Esophagus squamous epithelium (tissue), 5 donors: ENCODE data around the gene KCNH3. TPM values are rescaled to one million over a fixed set of nuclear protein-coding genes. Genes with fewer than 3 reads are reported as not detected.

Experiments used
- DNase-seq: peaks from one replicate; lab custom pipeline; 2025; lab: John Stamatoyannopoulos, UW
- H3K27ac ChIP-seq, 4 donors: fragments of 200-600 bp; sonication (generic); one replicate each; pipeline ENCODE4 v1.5.1; 2016 to 2019; ENCODE audit warnings: mild to moderate bottlenecking in 1 of 4
- H3K27me3 ChIP-seq, 4 donors: fragments of 200-600 bp; sonication (generic); 1 replicate in 3 of 4; 2 replicates in 1 of 4; pipeline versions ENCODE4 v1.5.1 to v1.6.0; 2017 to 2021; ENCODE audit warnings: antibody characterized with exemption in 1 of 4
- H3K36me3 ChIP-seq, 3 donors: fragments of 200-600 bp; sonication (generic); one replicate each; pipeline ENCODE4 v1.5.1; 2016 to 2019
- H3K4me1 ChIP-seq, 3 donors: fragments of 200-600 bp; sonication (generic); one replicate each; pipeline ENCODE4 v1.5.1; 2017 to 2019
- H3K4me3 ChIP-seq, 4 donors: fragments of 200-600 bp; sonication (generic); 1 replicate in 3 of 4; 2 replicates in 1 of 4; pipeline ENCODE4 v1.5.1; 2016 to 2019; ENCODE audit warnings: mild to moderate bottlenecking in 2 of 4, moderate library complexity in 1 of 4
- H3K9me3 ChIP-seq, 3 donors: fragments of 200-600 bp; sonication (generic); one replicate each; pipeline ENCODE4 v1.5.1; 2016 to 2019
- CTCF ChIP-seq, 6 experiments: fragments of 450-650 bp in 4 of 6; fragments of 200-600 bp in 2 of 6; sonication (generic) in 2 of 6; IDR thresholded peaks; one replicate each; pipeline ENCODE4 v1.5.1; 2016 to 2019; ENCODE audit warnings: antibody characterized with exemption in 6 of 6, mild to moderate bottlenecking in 4 of 6, moderate library complexity in 4 of 6
- POLR2A ChIP-seq, 4 donors: fragments of 450-650 bp; IDR thresholded peaks; one replicate each; pipeline ENCODE4 v1.6.1; 2017; ENCODE audit warnings: antibody characterized with exemption in 4 of 4, mild to moderate bottlenecking in 4 of 4, moderate library complexity in 3 of 4
- WGBS, 2 donors: methylation state at CpG; one replicate each; pipeline ENCODE4 v1.1.5; 2018; 5-methylcytosine and 5-hydroxymethylcytosine counted together
- intact Hi-C: fragments of 100-400 bp; cut with DNase I; formaldehyde crosslinking; loops from one replicate; pipeline ENCODE4 v1.15.0; 2022
- total RNA-seq, 4 donors: library from RNA; depleted of rRNA; stranded (reverse); fragments of >200 nt; gene quantifications; one replicate each; pipeline ENCODE4 v1.1.0, GENCODE V29; 2016
- donor health status: DM: yes; HTN: yes; CAD: no.

The KCNH3 gene
- total RNA-seq, 4 donors from 2014 or later = 0.38 TPM; not detected in 3

GRCh38 chr12:49545815-49546214 lies 7.0 kb downstream of the KCNH3 start:
- H3K27me3 ChIP-seq = peaks cover 0 to 87% (median 15%) of the 10 kb centered on the region in 4 donors

GRCh38 chr12:49546481-49546880 lies 7.7 kb downstream of the KCNH3 start:
- Histone ChIP-seq H3K27ac (no peak overlapping the region), H3K4me3 (no peak overlapping the region), H3K4me1 (peaks cover 12 to 18% (median 15%) of the 10 kb centered on the region in 3 donors), H3K36me3 (no peaks in the 10 kb centered on the region), H3K9me3 (no peaks in the 10 kb centered on the region), H3K27me3 (peaks cover 0 to 86% (median 15%) of the 10 kb centered on the region in 4 donors)
- intact Hi-C loops = no loop called here
- DNase-seq = no peak
- WGBS, 2 donors = no CpG with 5 or more reads among the region's 3 CpGs
- TF ChIP-seq CTCF (IDR thresholded peaks at IDR 0.05) = no peak
- no peak for TF ChIP-seq POLR2A (IDR thresholded peaks at IDR 0.05)

More at GRCh38 chr12:49545815-49546214, 7.0 kb downstream of the KCNH3 start:
- Histone ChIP-seq H3K9me3 (no peaks in the 10 kb centered on the region), H3K36me3 (no peaks in the 10 kb centered on the region), H3K4me3 (no peak overlapping the region), H3K4me1 (peaks cover 12 to 18% (median 15%) of the 10 kb centered on the region in 3 donors), H3K27ac (no peak overlapping the region)
- DNase-seq = no peak
- 76 to 83% methylated on average over 3 to 4 of the region's 4 CpGs for WGBS, 2 donors
- intact Hi-C loops = no loop called here
- TF ChIP-seq CTCF (IDR thresholded peaks at IDR 0.05) = no peak
- no peak for TF ChIP-seq POLR2A (IDR thresholded peaks at IDR 0.05)

- peaks cover 15 to 25% (median 18%) of the 10 kb centered on the region in 3 donors for H3K4me1 ChIP-seq
- DNase-seq = no peak
- no peak overlapping the region for H3K27ac ChIP-seq
- no peaks in the 10 kb centered on the region for H3K36me3 ChIP-seq
- WGBS, 2 donors = 62 to 65% methylated on average over 6 to 7 of the region's 7 CpGs
- intact Hi-C loops = no loop called here
- peaks cover 0 to 86% (median 15%) of the 10 kb centered on the region in 4 donors for H3K27me3 ChIP-seq
- TF ChIP-seq CTCF (IDR thresholded peaks at IDR 0.05) = no peak
- TF ChIP-seq POLR2A (IDR thresholded peaks at IDR 0.05) = no peak
- no peaks in the 10 kb centered on the region for H3K9me3 ChIP-seq
- no peak overlapping the region for H3K4me3 ChIP-seq
Observed at GRCh38 chr12:49547090-49547690, 8.4 kb downstream of the KCNH3 start.

- 32 to 47% methylated on average over 5 of the region's 8 CpGs for WGBS, 2 donors
- H3K4me1 ChIP-seq = peaks cover 15 to 28% (median 18%) of the 10 kb centered on the region in 3 donors
- H3K27me3 ChIP-seq = peaks cover 0 to 77% (median 15%) of the 10 kb centered on the region in 4 donors
- no peaks in the 10 kb centered on the region for H3K9me3 ChIP-seq
- no peak overlapping the region for H3K27ac ChIP-seq
- no peak for DNase-seq
- H3K36me3 ChIP-seq = no peaks in the 10 kb centered on the region
- intact Hi-C loops = no loop called here
- TF ChIP-seq POLR2A (IDR thresholded peaks at IDR 0.05) (no peak), CTCF (IDR thresholded peaks at IDR 0.05) (no peak)
- H3K4me3 ChIP-seq = peak overlapping the region in 3 of 4 donors; percentile 21 to 61 (median 36)
Observed at GRCh38 chr12:49548481-49548821, 9.6 kb downstream of the KCNH3 start.

GRCh38 chr12:49548822-49549648 lies 10.2 kb downstream of the KCNH3 start:
- peak in 2 of 6 experiments; percentile 15 to 34 for TF ChIP-seq CTCF (IDR thresholded peaks at IDR 0.05)
- no peak for TF ChIP-seq POLR2A (IDR thresholded peaks at IDR 0.05)
- no peak for DNase-seq
- Histone ChIP-seq H3K36me3 (no peaks in the 10 kb centered on the region), H3K27me3 (peaks cover 0 to 72% (median 15%) of the 10 kb centered on the region in 4 donors), H3K4me3 (peak overlapping the region in 3 of 4 donors; percentile 21 to 61 (median 36)), H3K9me3 (no peaks in the 10 kb centered on the region), H3K27ac (no peak overlapping the region), H3K4me1 (peaks cover 15 to 28% (median 18%) of the 10 kb centered on the region in 3 donors)
- 0 to 5% methylated on average over 8 to 16 of the region's 70 CpGs for WGBS, 2 donors
- intact Hi-C loops = no loop called here
